Adrenal gland (tissue), 5 donors: ENCODE results near the gene ST13.

ENCODE experiments used
- POLR2A ChIP-seq, 2 donors: fragments of 450-650 bp; IDR thresholded peaks; one replicate each; pipeline ENCODE4 v1.6.1; 2017; ENCODE audit warnings: antibody characterized with exemption in 2 of 2, mild to moderate bottlenecking in 2 of 2, moderate library complexity in 1 of 2
- TF ChIP-seq, protein P1 (sequence below), 6 experiments: fragments of 450-650 bp in 4 of 6; fragments of 200-600 bp in 2 of 6; sonication (generic) in 1 of 6; IDR thresholded peaks; 1 replicate in 5 of 6; 2 replicates in 1 of 6; pipeline versions ENCODE4 v1.5.1 to v1.8.0; 2016 to 2021; ENCODE audit warnings: antibody characterized with exemption in 6 of 6, mild to moderate bottlenecking in 2 of 6, moderate library complexity in 1 of 6
- donor health status: DM: no; HTN: no; CAD: no.

DNA sequence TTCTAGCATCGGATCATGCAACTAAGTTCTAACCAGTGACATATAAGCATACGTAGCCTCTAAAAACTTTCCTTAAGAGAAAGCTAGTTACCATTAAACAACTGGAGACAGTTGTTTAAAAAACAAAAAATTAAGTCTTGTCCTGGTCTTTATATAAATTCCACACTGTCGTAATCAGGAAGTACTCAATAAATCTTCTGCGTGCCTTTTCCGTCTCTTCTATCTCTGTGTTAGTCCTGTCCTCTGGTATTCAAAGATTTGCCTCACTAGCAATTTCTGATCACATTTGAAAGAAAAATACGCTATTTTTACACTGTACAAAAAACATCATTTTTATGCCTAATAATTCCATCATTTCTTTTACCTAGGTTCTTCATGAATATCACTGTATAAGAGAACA is 27.3 kb downstream of the ST13 start:
- TF ChIP-seq, protein P1, sequence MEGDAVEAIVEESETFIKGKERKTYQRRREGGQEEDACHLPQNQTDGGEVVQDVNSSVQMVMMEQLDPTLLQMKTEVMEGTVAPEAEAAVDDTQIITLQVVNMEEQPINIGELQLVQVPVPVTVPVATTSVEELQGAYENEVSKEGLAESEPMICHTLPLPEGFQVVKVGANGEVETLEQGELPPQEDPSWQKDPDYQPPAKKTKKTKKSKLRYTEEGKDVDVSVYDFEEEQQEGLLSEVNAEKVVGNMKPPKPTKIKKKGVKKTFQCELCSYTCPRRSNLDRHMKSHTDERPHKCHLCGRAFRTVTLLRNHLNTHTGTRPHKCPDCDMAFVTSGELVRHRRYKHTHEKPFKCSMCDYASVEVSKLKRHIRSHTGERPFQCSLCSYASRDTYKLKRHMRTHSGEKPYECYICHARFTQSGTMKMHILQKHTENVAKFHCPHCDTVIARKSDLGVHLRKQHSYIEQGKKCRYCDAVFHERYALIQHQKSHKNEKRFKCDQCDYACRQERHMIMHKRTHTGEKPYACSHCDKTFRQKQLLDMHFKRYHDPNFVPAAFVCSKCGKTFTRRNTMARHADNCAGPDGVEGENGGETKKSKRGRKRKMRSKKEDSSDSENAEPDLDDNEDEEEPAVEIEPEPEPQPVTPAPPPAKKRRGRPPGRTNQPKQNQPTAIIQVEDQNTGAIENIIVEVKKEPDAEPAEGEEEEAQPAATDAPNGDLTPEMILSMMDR (IDR thresholded peaks at IDR 0.05), result no peak
- no peak for TF ChIP-seq POLR2A (IDR thresholded peaks at IDR 0.05)
